Bronchial epithelial cell (primary cell): ENCODE measurements around the gene TTPAL. TPM values are rescaled to one million over a fixed set of nuclear protein-coding genes. Genes with fewer than 3 reads are reported as not detected.

Experiments
- DNase-seq: peaks from one replicate; pipeline ENCODE4 v3.0.0-alpha.2; 2010; ENCODE audit warnings: low read depth
- FAIRE-seq: peaks from 2 replicates; lab custom pipeline; 2011; peaks lifted over from hg19 to GRCh38; lab: Jason Lieb, UNC
- H3K27me3 ChIP-seq: 2 replicates; pipeline ENCODE4 v1.5.1; 2011; ENCODE audit warnings: low read length; ENCODE audit not compliant: control insufficient read depth, insufficient read depth
- H3K36me3 ChIP-seq: 2 replicates; pipeline ENCODE4 v1.5.1; 2011; ENCODE audit warnings: low read length; ENCODE audit not compliant: control insufficient read depth, insufficient read depth
- H3K4me3 ChIP-seq: 2 replicates; pipeline ENCODE4 v1.5.1; 2011; ENCODE audit warnings: mild to moderate bottlenecking, low read depth, low read length, control low read depth
- total RNA-seq: library from RNA; depleted of rRNA; stranded (reverse); fragments of >200 nt; gene quantifications from 2 replicates; pipeline ENCODE4 v1.2.1, GENCODE V29; 2014
- TF ChIP-seq, protein P1 (sequence below): IDR thresholded peaks from 2 replicates; pipeline ENCODE4 v1.5.1; 2011; ENCODE audit warnings: mild to moderate bottlenecking, moderate library complexity, low read length, control low read depth, inconsistent platforms; ENCODE audit not compliant: insufficient read depth, severe bottlenecking

Gene TTPAL
- total RNA-seq, 1 donor from 2014 or later: 9.0 TPM

DNA sequence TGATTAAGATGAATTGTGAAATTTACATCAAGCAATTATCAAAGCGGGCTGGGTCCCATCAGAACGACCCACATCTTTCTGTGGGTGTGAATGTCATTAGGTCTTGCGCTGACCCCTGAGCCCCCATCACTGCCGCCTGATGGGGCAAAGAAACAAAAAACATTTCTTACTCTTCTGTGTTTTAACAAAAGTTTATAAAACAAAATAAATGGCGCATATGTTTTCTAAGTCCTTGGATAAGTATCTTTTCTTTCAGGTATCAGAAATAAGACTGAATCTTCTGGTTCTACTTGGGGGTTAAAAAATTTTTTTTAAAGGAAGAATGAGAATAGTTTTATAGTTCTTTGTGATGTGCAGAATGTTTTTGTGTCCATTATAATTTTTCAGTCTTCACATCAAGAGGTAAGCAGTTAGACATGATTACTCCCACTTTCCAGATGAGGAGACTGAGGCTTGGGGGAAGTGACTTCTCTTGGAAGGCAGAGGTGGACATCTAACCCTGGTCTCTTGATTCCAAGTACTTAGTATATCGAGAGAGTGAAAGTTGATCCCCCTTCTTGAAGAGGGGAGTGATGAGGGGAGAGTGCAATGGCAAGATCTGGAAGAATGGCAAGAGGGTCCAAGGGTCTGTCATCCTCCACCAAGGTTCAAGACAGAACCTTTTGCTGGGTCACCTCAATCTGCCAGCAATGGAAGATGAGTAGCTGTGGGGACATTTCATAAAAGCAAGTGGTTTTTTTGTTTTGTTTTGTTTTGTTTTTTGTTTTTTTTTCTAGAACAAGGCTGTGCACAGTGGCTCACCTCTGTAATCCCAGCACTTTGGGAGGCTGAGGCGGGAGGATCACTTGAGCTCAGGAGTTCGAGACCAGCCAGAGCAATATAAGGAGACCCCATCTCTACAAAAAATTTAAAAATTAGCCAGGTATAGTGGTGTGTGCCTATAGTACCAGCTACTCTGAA, 42.8 kb upstream of the TTPAL start:
- Histone ChIP-seq H3K27me3 (peaks cover 10% of the 10 kb centered on the region), H3K36me3 (no peaks in the 10 kb centered on the region), H3K4me3 (no peak overlapping the region)
- TF ChIP-seq, protein P1, sequence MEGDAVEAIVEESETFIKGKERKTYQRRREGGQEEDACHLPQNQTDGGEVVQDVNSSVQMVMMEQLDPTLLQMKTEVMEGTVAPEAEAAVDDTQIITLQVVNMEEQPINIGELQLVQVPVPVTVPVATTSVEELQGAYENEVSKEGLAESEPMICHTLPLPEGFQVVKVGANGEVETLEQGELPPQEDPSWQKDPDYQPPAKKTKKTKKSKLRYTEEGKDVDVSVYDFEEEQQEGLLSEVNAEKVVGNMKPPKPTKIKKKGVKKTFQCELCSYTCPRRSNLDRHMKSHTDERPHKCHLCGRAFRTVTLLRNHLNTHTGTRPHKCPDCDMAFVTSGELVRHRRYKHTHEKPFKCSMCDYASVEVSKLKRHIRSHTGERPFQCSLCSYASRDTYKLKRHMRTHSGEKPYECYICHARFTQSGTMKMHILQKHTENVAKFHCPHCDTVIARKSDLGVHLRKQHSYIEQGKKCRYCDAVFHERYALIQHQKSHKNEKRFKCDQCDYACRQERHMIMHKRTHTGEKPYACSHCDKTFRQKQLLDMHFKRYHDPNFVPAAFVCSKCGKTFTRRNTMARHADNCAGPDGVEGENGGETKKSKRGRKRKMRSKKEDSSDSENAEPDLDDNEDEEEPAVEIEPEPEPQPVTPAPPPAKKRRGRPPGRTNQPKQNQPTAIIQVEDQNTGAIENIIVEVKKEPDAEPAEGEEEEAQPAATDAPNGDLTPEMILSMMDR: no peak
- FAIRE-seq (no peak), DNase-seq (no peak)

- FAIRE-seq: no peak
- peaks cover 10% of the 10 kb centered on the region for H3K27me3 ChIP-seq
- H3K36me3 ChIP-seq: no peaks in the 10 kb centered on the region
- no peak overlapping the region for H3K4me3 ChIP-seq
- TF ChIP-seq, protein P1: no peak
- DNase-seq: no peak
Observed at GRCh38 chr20:44433751-44434538, 41.7 kb upstream of the TTPAL start.

DNA sequence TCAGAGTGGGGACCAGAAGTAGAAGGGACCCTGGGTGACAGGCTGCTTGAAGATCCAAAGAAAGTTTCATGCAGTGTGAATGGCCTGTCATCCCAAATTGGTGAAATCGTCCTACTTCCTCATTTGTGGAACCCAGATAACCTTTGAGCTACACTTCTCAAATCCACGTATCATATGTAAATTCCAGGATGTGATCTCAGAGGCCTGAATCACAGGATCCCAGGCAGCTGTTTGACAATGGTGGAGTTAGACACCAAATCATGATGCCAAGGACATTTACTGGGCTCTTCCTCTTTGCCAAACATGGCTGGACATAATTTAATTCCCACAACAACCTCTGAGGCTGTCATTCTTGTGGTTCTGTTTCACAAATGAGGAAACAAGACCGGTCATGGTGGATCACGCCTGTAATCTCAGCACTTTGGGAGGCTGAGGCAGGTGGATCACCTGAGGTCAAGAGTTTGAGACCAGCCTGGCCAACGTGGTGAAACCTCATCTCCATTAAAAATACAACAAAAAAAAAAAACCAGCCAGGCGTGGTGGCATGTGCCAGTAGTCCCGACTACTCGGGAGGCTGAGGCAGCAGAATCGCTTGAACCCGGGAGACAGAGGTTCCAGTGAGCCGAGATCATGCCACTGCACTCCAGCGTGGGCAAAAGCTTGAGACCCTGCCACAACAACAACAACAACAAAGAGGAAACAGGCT, 39.9 kb upstream of the TTPAL start:
- DNase-seq: peak; percentile 53
- FAIRE-seq: no peak
- TF ChIP-seq, protein P1: no peak
- Histone ChIP-seq H3K4me3 (no peak overlapping the region), H3K27me3 (peaks cover 10% of the 10 kb centered on the region), H3K36me3 (no peaks in the 10 kb centered on the region)

DNA sequence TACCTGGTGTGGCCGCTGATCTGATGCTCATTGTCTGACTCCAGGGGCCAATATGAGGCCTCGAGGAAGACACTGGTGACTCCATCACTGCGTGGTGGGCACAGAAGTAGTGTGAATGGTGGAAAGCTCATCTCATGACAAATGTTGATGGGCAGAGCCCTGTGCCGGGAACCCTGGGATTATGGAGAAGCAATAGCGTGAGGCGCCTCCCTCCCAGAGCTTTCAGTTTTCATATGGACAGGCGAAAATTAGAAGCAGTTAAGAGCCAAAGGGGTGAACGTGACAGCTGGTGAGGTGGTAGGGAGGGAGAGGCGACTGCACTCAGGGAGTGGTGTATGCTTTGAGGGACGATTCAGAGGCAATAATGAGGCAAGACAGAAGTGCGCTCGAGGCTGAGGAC, 39.3 kb upstream of the TTPAL start:
- TF ChIP-seq, protein P1: no peak
- no peaks in the 10 kb centered on the region for H3K36me3 ChIP-seq
- no peak for DNase-seq
- no peak overlapping the region for H3K4me3 ChIP-seq
- H3K27me3 ChIP-seq: peaks cover 10% of the 10 kb centered on the region
- no peak for FAIRE-seq

GRCh38 chr20:44437497-44437896, 38.2 kb upstream of the TTPAL start:
- FAIRE-seq: no peak
- Histone ChIP-seq H3K4me3 (no peak overlapping the region), H3K27me3 (peaks cover 10% of the 10 kb centered on the region), H3K36me3 (no peaks in the 10 kb centered on the region)
- no peak for DNase-seq
- TF ChIP-seq, protein P1: no peak
